ENCODE data around the gene VWA3A. TPM values are rescaled to one million over a fixed set of nuclear protein-coding genes. Genes with fewer than 3 reads are reported as not detected.

VWA3A gene
- total RNA-seq, 4 donors from 2014 or later: 1.5 to 2.5 (median 1.8) TPM; not detected in 1

- no peaks in the 10 kb centered on the region for H3K4me1 ChIP-seq
- intact Hi-C loops (cut with DNase I; ENCODE audit: low total_unique reads): no loop called here
- TF ChIP-seq POLR2A (IDR thresholded peaks at IDR 0.05) (no peak), CTCF (IDR thresholded peaks at IDR 0.05) (no peak)
Observed at GRCh38 chr16:22088642-22089041, 3.7 kb upstream of the VWA3A start.

GRCh38 chr16:22089910-22090309 is 2.4 kb upstream of the VWA3A start:
- Histone ChIP-seq H3K27ac (no peak overlapping the region), H3K4me1 (no peaks in the 10 kb centered on the region), H3K9me3 (no peaks in the 10 kb centered on the region), H3K4me3 (no peak overlapping the region), H3K36me3 (no peaks in the 10 kb centered on the region), H3K27me3 (no peaks in the 10 kb centered on the region)
- no peak for DNase-seq
- TF ChIP-seq CTCF (IDR thresholded peaks at IDR 0.05) (no peak), POLR2A (IDR thresholded peaks at IDR 0.05) (no peak)
- intact Hi-C loops (cut with DNase I; ENCODE audit: low total_unique reads): no loop called here

More at GRCh38 chr16:22088642-22089041, 3.7 kb upstream of the VWA3A start:
- Histone ChIP-seq H3K9me3 (no peaks in the 10 kb centered on the region), H3K36me3 (no peaks in the 10 kb centered on the region), H3K27me3 (no peaks in the 10 kb centered on the region), H3K27ac (no peak overlapping the region), H3K4me3 (no peak overlapping the region)
- no peak for DNase-seq

GRCh38 chr16:22091721-22092120 is 620 bp upstream of the VWA3A start:
- Histone ChIP-seq H3K9me3 (no peaks in the 10 kb centered on the region), H3K4me1 (no peaks in the 10 kb centered on the region), H3K36me3 (no peaks in the 10 kb centered on the region), H3K4me3 (no peak overlapping the region), H3K27ac (no peak overlapping the region), H3K27me3 (no peaks in the 10 kb centered on the region)
- no peak for TF ChIP-seq CTCF (IDR thresholded peaks at IDR 0.05)
- TF ChIP-seq POLR2A (IDR thresholded peaks at IDR 0.05): no peak
- DNase-seq: no peak
- intact Hi-C loops (cut with DNase I; ENCODE audit: low total_unique reads): no loop called here

GRCh38 chr16:22093331-22093730 is 990 bp downstream of the VWA3A start:
- no peaks in the 10 kb centered on the region for H3K27me3 ChIP-seq
- H3K9me3 ChIP-seq: no peaks in the 10 kb centered on the region
- no peak overlapping the region for H3K27ac ChIP-seq
- TF ChIP-seq POLR2A (IDR thresholded peaks at IDR 0.05): no peak
- no peak for TF ChIP-seq CTCF (IDR thresholded peaks at IDR 0.05)
- DNase-seq: no peak
- intact Hi-C loops (cut with DNase I; ENCODE audit: low total_unique reads): no loop called here
- H3K36me3 ChIP-seq: no peaks in the 10 kb centered on the region
- H3K4me3 ChIP-seq: no peak overlapping the region
- H3K4me1 ChIP-seq: no peaks in the 10 kb centered on the region

- no peak for DNase-seq
- Histone ChIP-seq H3K9me3 (no peaks in the 10 kb centered on the region), H3K27me3 (no peaks in the 10 kb centered on the region), H3K4me1 (no peaks in the 10 kb centered on the region), H3K36me3 (no peaks in the 10 kb centered on the region), H3K27ac (no peak overlapping the region), H3K4me3 (no peak overlapping the region)
- TF ChIP-seq POLR2A (IDR thresholded peaks at IDR 0.05) (no peak), CTCF (IDR thresholded peaks at IDR 0.05) (no peak)
- intact Hi-C loops (cut with DNase I; ENCODE audit: low total_unique reads): no loop called here
Observed at GRCh38 chr16:22093996-22094395, 1.7 kb downstream of the VWA3A start.

Measured in uterus (tissue), 4 donors.